ENCODE measurements around the gene ZFP14. TPM values are rescaled to one million over a fixed set of nuclear protein-coding genes. Genes with fewer than 3 reads are reported as not detected.
"Not testable (repeated sequence)": the region's sequence is repeated elsewhere in the genome, so short reads cannot be mapped to it uniquely, and the experiment has no call there.

The ZFP14 gene
- polyA plus RNA-seq, 3 donors from 2014 or later, result 0.46 to 6.4 (median 2.7) TPM

GRCh38 chr19:36392916-36393673 is 14.1 kb upstream of the ZFP14 start:
- peaks cover 46 to 61% (median 49%) of the 10 kb centered on the region in 3 donors for H3K36me3 Mint-ChIP-seq
- H3K27me3 Mint-ChIP-seq (ENCODE audit: low read depth in 3 of 3), result peaks cover 0 to 2% (median 1%) of the 10 kb centered on the region in 3 donors
- no peaks in the 10 kb centered on the region for H3K4me1 Mint-ChIP-seq
- peaks cover 40 to 84% (median 79%) of the 10 kb centered on the region in 6 donors for H3K9me3 Mint-ChIP-seq
- H3K27ac Mint-ChIP-seq, result no peak overlapping the region
- DNase-seq, result no peak
- no peak overlapping the region for H3K4me3 Mint-ChIP-seq

DNA sequence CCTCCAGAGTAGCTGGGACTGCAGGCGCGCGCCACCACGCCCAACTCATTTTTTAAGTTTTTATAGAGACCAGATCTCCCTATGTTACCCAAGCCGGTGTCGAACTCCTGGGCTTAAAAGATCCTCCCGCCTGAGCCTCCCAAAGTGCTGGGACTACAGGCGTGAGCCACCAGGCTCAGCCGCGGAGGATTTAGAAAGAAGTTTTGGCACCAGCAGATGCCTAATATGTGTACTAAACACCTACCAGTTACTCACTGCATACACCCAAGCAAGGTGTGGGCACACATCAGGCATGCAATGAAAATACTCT is 464 bp upstream of the ZFP14 start:
- H3K4me1 Mint-ChIP-seq, result peaks cover 24 to 28% of the 10 kb centered on the region in 2 donors
- H3K27me3 Mint-ChIP-seq (ENCODE audit: low read depth in 3 of 3), result peaks cover 0 to 4% (median 3%) of the 10 kb centered on the region in 3 donors
- H3K4me3 Mint-ChIP-seq, result peak overlapping the region; percentile 90 to 98 (median 94)
- H3K36me3 Mint-ChIP-seq, result peaks cover 0 to 4% (median 3%) of the 10 kb centered on the region in 3 donors
- peak overlapping the region; percentile 17 to 82 (median 62) for H3K27ac Mint-ChIP-seq
- no peak for DNase-seq
- peaks cover 0 to 1% (median 0%) of the 10 kb centered on the region in 6 donors for H3K9me3 Mint-ChIP-seq

DNA sequence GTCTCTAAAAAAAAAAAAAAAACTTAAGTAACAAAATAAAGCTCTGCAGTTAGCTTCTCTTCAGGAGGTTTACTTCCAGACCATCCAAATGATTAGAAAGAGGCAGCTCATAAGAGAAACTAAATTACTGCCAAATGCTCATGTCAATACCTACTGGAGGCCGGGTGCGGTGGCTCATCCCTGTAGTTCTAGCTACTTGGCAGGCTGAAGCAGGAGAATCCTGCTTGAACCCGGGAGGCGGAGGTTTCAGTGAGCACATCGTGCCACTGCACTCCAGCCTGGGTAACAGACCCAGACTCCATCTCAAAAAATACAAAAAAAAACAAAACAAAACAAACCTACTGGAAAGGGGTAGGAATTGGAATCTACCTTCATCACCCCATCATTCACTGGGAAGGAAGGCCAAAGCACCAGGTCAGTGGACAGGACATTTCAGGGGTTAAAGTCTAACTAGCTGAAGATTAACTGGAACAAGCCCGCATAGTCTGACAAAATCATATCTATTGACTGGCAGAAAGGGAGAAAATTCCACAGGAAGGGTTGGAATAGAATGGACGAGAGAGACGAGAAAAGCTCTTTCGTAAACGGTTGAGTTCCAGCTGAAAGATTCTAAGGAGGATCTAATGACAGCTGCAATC is 1.3 kb downstream of the ZFP14 start:
- Mint-ChIP-seq H3K27ac (peak overlapping the region; percentile 74 to 96 (median 92)), H3K9me3 (peaks cover 0 to 3% (median under 1%) of the 10 kb centered on the region in 6 donors), H3K4me1 (peaks cover 25 to 31% of the 10 kb centered on the region in 2 donors), H3K4me3 (peak overlapping the region; percentile 90 to 98 (median 94)), H3K27me3 (ENCODE audit: low read depth in 3 of 3) (peaks cover 0 to 3% (median 2%) of the 10 kb centered on the region in 3 donors), H3K36me3 (peaks cover under 1 to 12% (median 5%) of the 10 kb centered on the region in 3 donors)
- no peak for DNase-seq

DNA sequence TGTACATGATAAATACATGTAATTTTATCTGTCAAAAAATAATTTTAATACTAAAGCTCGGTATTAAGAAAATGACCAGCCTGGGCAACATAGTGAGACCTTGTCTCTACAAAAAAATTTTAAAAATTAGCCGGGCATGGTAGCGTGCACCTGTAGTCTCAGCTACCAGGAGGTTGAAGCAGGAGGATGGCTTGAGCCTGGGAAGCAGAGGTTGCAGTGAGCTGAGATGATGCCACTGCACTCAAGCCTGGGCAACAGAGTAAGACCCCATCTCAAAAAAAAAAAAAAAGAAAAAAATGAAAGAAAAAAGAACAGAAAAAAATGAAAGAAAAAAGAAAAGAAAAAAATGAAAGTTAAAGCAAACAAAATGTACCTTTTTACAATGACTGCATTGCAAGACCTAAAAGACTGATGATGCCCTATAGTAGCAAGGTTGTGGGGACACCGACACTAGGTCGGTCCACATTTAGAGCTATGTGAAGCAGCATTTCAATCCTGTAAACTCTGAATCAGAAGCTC is 5.3 kb downstream of the ZFP14 start:
- Mint-ChIP-seq H3K4me1 (peaks cover 25% of the 10 kb centered on the region in 2 donors), H3K27me3 (ENCODE audit: low read depth in 3 of 3) (peaks cover 0 to 3% (median under 1%) of the 10 kb centered on the region in 3 donors), H3K9me3 (peaks cover 0 to 14% (median 3%) of the 10 kb centered on the region in 6 donors), H3K4me3 (no peak overlapping the region), H3K27ac (no peak overlapping the region), H3K36me3 (peaks cover 13 to 27% (median 14%) of the 10 kb centered on the region in 3 donors)
- no peak for DNase-seq

GRCh38 chr19:36371886-36372285 is 7.1 kb downstream of the ZFP14 start:
- H3K4me1 Mint-ChIP-seq, result peaks cover 9 to 10% of the 10 kb centered on the region in 2 donors
- no peak overlapping the region for H3K4me3 Mint-ChIP-seq
- peaks cover 20 to 36% (median 23%) of the 10 kb centered on the region in 3 donors for H3K36me3 Mint-ChIP-seq
- peaks cover 0 to 3% (median 0%) of the 10 kb centered on the region in 3 donors for H3K27me3 Mint-ChIP-seq (ENCODE audit: low read depth in 3 of 3)
- H3K27ac Mint-ChIP-seq, result no peak overlapping the region
- no peak for DNase-seq
- H3K9me3 Mint-ChIP-seq, result peaks cover 0 to 17% (median 3%) of the 10 kb centered on the region in 6 donors

DNA sequence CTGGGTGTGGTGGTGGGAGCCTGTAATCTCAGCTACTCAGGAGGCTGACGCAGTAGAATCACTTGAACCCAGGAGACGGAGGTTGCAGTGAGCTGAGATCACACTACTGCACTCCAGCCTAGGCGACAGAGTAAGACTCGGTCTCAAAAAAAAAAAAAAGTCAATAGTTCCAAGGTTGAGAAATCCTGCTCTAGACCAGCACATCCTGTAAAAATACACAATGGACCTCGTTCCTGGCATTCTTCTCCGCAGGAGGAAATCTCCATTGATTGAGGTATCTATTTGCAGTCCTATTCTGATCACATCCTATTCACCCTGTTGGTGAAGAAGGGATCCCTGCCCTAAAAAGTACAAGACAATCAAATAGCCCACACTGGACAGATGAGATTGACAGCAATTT is 15.2 kb downstream of the ZFP14 start:
- Mint-ChIP-seq H3K27ac (no peak overlapping the region), H3K4me3 (no peak overlapping the region), H3K36me3 (peaks cover 38 to 71% (median 58%) of the 10 kb centered on the region in 3 donors), H3K9me3 (peaks cover 0 to 5% (median 0%) of the 10 kb centered on the region in 6 donors), H3K27me3 (ENCODE audit: low read depth in 3 of 3) (peaks cover 0 to 3% (median 0%) of the 10 kb centered on the region in 3 donors), H3K4me1 (no peaks in the 10 kb centered on the region)
- DNase-seq, result no peak

DNA sequence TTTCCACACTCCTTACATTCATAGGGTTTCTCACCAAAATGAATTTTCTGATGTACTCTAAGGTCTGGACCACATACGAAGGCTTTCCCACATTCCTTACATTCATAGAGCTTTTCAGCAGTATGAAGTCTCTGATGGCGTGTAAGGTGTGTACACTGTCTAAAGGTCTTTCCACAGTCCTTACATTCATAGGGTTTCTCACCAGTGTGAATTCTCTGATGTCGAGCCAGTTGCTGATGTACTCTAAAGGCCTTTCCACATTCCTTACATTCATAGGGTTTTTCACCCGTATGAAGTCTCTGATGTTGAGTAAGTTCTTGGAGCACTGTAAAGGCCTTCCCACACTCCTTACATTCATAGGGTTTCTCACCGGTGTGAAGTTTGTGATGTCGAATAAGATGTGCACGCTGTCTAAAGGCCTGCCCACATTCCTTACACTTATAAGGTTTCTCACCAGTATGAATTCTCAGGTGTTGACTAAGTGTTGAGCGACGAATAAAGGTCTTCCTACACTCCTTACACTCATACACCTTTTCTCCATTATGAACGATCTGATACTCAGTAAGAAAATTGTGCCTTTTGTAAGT is 38.1 kb downstream of the ZFP14 start:
- Mint-ChIP-seq H3K4me1 (no peaks in the 10 kb centered on the region), H3K36me3 (peaks cover 69 to 78% (median 70%) of the 10 kb centered on the region in 3 donors), H3K27ac (no peak overlapping the region), H3K9me3 (peaks cover 39 to 95% (median 77%) of the 10 kb centered on the region in 6 donors), H3K4me3 (no peak overlapping the region), H3K27me3 (ENCODE audit: low read depth in 3 of 3) (peaks cover 0 to 2% (median 0%) of the 10 kb centered on the region in 3 donors)
- DNase-seq, result no peak

GRCh38 chr19:36331353-36332228 is 47.4 kb downstream of the ZFP14 start:
- peaks cover 0 to 6% (median 0%) of the 10 kb centered on the region in 3 donors for H3K27me3 Mint-ChIP-seq (ENCODE audit: low read depth in 3 of 3)
- peak overlapping the region; percentile 46 to 82 (median 68) for H3K27ac Mint-ChIP-seq
- peak; percentile 80 to 84 (median 82) for DNase-seq
- H3K36me3 Mint-ChIP-seq, result peaks cover 23 to 38% (median 29%) of the 10 kb centered on the region in 3 donors
- H3K4me1 Mint-ChIP-seq, result peaks cover 28 to 31% of the 10 kb centered on the region in 2 donors
- peak overlapping the region; percentile 85 to 93 (median 87) for H3K4me3 Mint-ChIP-seq
- peaks cover 2 to 48% (median 24%) of the 10 kb centered on the region in 6 donors for H3K9me3 Mint-ChIP-seq

DNA sequence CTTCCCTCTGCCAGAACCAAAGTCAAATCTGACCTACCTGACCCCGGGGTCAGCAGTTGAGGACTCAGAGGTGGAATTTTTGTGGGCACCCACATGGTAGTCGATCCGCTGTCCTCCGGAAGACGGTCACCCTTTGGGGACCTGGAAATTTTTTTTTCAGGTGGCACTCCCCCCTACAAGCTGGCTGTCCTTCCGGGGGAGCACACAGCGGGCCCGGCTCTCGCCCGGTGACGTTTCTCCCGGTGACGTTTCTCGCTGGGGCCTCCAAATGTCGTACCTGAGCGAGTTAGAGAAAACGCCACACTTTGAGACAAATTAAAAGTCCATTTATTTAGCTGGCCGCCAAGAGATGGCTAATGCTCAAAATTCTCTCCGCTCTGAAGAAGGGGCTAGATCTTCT is 48.8 kb downstream of the ZFP14 start:
- H3K4me1 Mint-ChIP-seq, result peaks cover 28 to 31% of the 10 kb centered on the region in 2 donors
- H3K27me3 Mint-ChIP-seq (ENCODE audit: low read depth in 3 of 3), result peaks cover 0 to 6% (median 0%) of the 10 kb centered on the region in 3 donors
- DNase-seq, result no peak
- peak overlapping the region in 3 of 5 donors; percentile 87 to 93 (median 88) for H3K4me3 Mint-ChIP-seq
- H3K27ac Mint-ChIP-seq, result no peak overlapping the region
- H3K9me3 Mint-ChIP-seq, result peaks cover 0 to 42% (median 23%) of the 10 kb centered on the region in 6 donors
- H3K36me3 Mint-ChIP-seq, result peaks cover 25 to 44% (median 36%) of the 10 kb centered on the region in 3 donors

DNA sequence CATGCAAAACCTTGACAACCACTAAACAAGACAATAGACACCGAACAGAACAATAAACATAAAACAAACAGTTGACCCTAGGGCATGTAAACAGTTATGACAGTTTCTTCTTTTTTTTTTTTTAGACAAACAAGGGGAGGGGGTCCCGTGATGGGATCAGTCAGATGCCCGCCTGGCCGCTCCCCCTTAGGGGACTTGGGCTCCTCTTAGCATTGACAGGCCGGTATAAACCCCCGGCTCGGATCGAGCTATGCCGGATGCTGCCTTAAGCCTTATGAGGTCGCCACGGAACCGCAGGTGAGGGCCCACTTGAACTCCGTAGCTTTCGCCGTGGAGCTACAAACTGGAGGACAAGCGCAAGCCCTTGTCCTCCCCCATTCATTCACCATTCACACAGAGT is 49.5 kb downstream of the ZFP14 start:
- Mint-ChIP-seq H3K4me3 (peak overlapping the region; percentile 49 to 79 (median 56)), H3K4me1 (peaks cover 28 to 31% of the 10 kb centered on the region in 2 donors), H3K9me3 (peaks cover 0 to 42% (median 27%) of the 10 kb centered on the region in 6 donors), H3K36me3 (peaks cover 31 to 47% (median 42%) of the 10 kb centered on the region in 3 donors)
- DNase-seq; H3K27ac Mint-ChIP-seq; H3K27me3 Mint-ChIP-seq (ENCODE audit: low read depth in 3 of 3): not testable (repeated sequence)

DNA sequence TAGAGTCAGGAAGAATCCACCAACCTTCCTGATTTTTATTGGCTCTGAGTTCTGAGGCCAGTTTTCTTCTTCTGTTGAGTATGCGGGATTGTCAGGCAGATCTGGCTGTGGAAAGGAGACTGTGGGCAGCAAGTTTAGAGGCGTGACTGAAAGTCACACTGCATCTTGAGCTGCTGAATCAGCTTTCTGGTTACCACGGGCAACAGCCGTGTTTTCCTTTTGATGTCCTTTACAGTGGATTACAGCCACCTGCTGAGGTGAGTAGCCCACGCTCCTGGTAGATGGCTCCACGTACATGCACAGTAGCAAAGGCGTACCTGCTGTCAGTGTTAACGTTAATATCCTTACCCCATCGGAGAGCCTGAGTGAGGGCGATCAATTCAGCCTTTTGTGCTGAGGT is 52.4 kb downstream of the ZFP14 start:
- Mint-ChIP-seq H3K36me3 (peaks cover 35 to 58% (median 47%) of the 10 kb centered on the region in 3 donors), H3K4me1 (peaks cover 19 to 21% of the 10 kb centered on the region in 2 donors), H3K9me3 (peaks cover 0 to 38% (median 20%) of the 10 kb centered on the region in 6 donors)
- H3K27me3 Mint-ChIP-seq (ENCODE audit: low read depth in 3 of 3); DNase-seq; H3K4me3 Mint-ChIP-seq; H3K27ac Mint-ChIP-seq: not testable (repeated sequence)

- H3K4me1 Mint-ChIP-seq; H3K27me3 Mint-ChIP-seq (ENCODE audit: low read depth in 3 of 3); DNase-seq; H3K9me3 Mint-ChIP-seq; H3K4me3 Mint-ChIP-seq; H3K27ac Mint-ChIP-seq: not testable (repeated sequence)
- H3K36me3 Mint-ChIP-seq, result peaks cover 6 to 11% (median 8%) of the 10 kb centered on the region in 3 donors
These were observed 63.8 kb downstream of the ZFP14 start for GRCh38 chr19:36315164-36315563.

DNA sequence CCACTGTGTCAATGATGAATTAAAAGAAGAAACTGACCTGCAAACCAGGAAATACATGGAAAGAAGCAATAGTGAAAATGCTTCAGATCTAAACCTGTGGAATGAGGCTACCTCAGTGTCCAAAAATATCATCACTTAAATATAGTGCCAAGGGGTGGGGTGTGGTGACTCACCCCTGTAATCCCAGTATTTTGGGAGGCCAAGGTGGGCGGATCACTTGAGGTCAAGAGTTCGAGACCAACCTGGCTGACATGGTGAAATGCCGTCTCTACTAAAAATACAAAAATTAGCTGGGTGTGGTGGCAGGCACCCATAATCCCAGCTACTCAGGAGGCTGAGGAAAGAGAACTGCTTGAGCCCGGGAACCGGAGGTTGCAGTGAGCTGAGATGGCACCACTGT is 64.9 kb downstream of the ZFP14 start:
- H3K36me3 Mint-ChIP-seq, result peaks cover 6 to 11% (median 8%) of the 10 kb centered on the region in 3 donors
- H3K27ac Mint-ChIP-seq, H3K4me3 Mint-ChIP-seq: not testable (repeated sequence)

More for the DNA sequence above, 64.9 kb downstream of the ZFP14 start:
- not testable (repeated sequence) for H3K9me3 Mint-ChIP-seq; DNase-seq; H3K27me3 Mint-ChIP-seq (ENCODE audit: low read depth in 3 of 3); H3K4me1 Mint-ChIP-seq

All from immature natural killer cell (primary cell).